Mammary epithelial cell (primary cell): Measurements from ENCODE around the gene WNT7B.

Experiments
- CTCF ChIP-seq, 2 donors: IDR thresholded peaks in 1 of 2; conservative IDR thresholded peaks in 1 of 2; 2 replicates each; pipeline ENCODE4 v1.5.1; 2011 to 2012; ENCODE audit warnings: inconsistent platforms in 2 of 2, low read length in 2 of 2, mild to moderate bottlenecking in 2 of 2, control low read depth in 1 of 2, low read depth in 1 of 2; ENCODE audit not compliant: insufficient read depth in 1 of 2; ENCODE audit errors: extremely low read depth in 1 of 2
- EZH2 ChIP-seq: IDR thresholded peaks from 2 replicates; pipeline ENCODE4 v1.6.1; 2012; ENCODE audit warnings: low read length, inconsistent platforms, borderline replicate concordance

GRCh38 chr22:45962756-45963324 lies 14.1 kb downstream of the WNT7B start:
- TF ChIP-seq CTCF (conservative IDR thresholded peaks at IDR 0.05 in 1 of 2, IDR thresholded peaks at IDR 0.05 in 1 of 2; ENCODE audit: extremely low read depth in 1 of 2, insufficient read depth in 1 of 2, low read depth in 1 of 2, low read length in 2 of 2) (no peak), EZH2 (no peak)
